ENCODE data around the gene DPYSL5.
"Not testable (repeated sequence)": the region's sequence is repeated elsewhere in the genome, so short reads cannot be mapped to it uniquely, and the experiment has no call there.

DPYSL5 gene, protein sequence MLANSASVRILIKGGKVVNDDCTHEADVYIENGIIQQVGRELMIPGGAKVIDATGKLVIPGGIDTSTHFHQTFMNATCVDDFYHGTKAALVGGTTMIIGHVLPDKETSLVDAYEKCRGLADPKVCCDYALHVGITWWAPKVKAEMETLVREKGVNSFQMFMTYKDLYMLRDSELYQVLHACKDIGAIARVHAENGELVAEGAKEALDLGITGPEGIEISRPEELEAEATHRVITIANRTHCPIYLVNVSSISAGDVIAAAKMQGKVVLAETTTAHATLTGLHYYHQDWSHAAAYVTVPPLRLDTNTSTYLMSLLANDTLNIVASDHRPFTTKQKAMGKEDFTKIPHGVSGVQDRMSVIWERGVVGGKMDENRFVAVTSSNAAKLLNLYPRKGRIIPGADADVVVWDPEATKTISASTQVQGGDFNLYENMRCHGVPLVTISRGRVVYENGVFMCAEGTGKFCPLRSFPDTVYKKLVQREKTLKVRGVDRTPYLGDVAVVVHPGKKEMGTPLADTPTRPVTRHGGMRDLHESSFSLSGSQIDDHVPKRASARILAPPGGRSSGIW

GRCh38 chr2:26847655-26848335 lies at the start of gene DPYSL5:
Gene DPYSL5, plus strand, starts transcription at chr2:26848132. Its CDS starts 50,368 bp downstream, at chr2:26898500.
- peak; percentile 74 for DNase-seq

GRCh38 chr2:26801328-26801727 lies 46.6 kb upstream of the DPYSL5 start:
- no peak for DNase-seq

DNA sequence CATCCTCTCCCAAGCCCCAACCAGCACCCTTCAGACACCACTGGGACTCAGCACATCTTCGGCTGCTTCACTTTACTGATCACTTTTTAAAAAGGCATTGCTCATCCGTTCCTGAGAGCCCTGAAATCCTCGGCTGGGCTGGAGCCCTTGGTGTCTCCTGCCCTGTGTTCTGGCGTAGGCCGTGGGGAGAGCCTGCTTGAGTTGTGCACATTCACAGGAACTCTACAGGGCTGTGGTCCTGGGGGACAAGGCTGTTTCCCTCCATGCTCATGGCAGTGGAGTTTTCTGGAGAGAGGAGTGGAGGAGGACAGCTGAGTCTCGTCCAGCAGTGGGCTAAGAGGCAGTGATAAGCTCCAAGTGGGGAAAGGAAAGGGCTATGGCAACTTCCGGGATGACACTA lies 46.1 kb upstream of the DPYSL5 start:
- no peak for DNase-seq

GRCh38 chr2:26805241-26805676 lies 42.7 kb upstream of the DPYSL5 start:
- DNase-seq = no peak

GRCh38 chr2:26807788-26808460 lies 40.0 kb upstream of the DPYSL5 start:
- no peak for DNase-seq

GRCh38 chr2:26809211-26809610 lies 38.7 kb upstream of the DPYSL5 start:
- no peak for DNase-seq

- DNase-seq = no peak
Measured at GRCh38 chr2:26809876-26810577, 37.9 kb upstream of the DPYSL5 start.

GRCh38 chr2:26811261-26811660 lies 36.7 kb upstream of the DPYSL5 start:
- no peak for DNase-seq

- no peak for DNase-seq
Measured at GRCh38 chr2:26811791-26812694, 35.9 kb upstream of the DPYSL5 start.

- no peak for DNase-seq
Measured at GRCh38 chr2:26812731-26813130, 35.2 kb upstream of the DPYSL5 start.

DNA sequence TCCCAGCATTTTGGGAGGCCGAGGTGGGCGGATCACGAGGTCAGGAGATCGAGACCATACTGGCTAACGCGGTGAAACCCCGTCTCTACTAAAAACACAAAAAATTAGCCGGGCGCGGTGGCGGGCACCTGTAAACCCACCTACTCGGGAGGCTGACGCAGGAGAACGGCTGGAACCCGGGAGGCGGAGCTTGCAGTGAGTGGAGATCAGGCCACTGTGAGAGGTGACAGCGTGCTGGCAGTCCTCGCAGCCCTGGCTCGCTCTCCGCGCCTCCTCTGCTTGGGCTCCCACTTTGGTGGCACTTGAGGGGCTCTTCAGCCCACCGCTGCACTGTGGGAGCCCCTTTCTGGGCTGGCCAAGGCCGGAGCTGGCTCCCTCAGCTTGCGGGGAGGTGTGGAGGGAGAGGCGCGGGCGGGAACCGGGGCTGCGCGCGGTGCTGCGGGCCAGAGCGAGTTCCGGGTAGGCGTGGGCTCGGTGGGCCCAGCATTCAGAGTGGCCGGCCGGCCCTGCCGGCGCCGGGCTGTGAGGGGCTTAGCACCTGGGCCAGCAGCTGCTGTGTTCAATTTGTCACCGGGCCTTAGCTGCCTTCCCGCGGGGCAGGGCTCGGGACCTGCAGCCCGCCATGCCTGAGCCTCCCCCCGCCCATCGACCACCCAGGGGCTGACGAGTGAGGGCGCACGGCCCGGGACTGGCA lies 33.7 kb upstream of the DPYSL5 start:
- not testable (repeated sequence) for DNase-seq

- no peak for DNase-seq
Measured at GRCh38 chr2:26816893-26817292, 31.0 kb upstream of the DPYSL5 start.

DNA sequence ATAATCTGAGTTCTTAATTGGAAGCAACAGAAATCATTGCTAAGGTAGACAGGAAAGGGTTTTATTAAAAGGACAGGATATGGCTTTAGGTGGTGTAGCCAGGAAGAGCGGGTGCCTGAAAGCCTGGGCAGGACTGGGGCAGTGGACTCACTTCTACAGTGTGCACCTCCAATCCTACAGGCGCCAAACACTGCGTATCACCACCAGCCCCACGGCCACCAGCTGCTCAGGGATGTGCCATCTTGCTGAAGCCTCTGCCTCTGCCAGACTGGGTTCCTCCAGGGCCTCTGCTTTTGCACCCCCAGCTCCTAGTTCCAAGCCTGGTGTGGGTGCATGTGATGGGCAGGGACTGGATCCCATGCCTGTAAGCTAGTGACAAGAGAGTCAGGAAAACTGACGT lies 29.7 kb upstream of the DPYSL5 start:
- no peak for DNase-seq

DNA sequence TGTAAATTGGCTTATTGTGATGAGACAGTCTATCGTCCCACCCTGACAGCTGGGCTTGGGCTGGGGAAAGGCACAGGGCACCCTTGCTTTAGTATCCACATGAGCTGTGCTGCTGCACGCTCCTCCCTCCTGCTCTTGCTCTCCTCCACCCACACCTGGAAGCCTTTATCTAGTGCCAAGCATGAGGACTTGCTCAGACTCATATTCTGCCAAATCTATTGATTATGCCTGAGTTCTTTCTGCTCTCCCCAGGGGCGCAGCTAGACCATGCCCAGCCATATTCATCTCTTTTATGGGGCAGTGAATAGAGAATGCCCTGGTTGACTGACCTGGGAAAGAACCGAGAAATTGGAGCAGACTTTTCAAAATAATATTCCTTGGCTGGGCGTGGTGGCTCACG lies 29.0 kb upstream of the DPYSL5 start:
- DNase-seq = no peak

- no peak for DNase-seq
Measured at GRCh38 chr2:26820932-26821331, 27.0 kb upstream of the DPYSL5 start.

- DNase-seq = no peak
Measured at GRCh38 chr2:26822877-26823276, 25.1 kb upstream of the DPYSL5 start.

GRCh38 chr2:26838121-26838906 lies 9.6 kb upstream of the DPYSL5 start:
- no peak for DNase-seq

- DNase-seq = peak; percentile 28
Measured at GRCh38 chr2:26840937-26841610, 6.9 kb upstream of the DPYSL5 start.

- DNase-seq = no peak
Measured at GRCh38 chr2:26843041-26843440, 4.9 kb upstream of the DPYSL5 start.

DNA sequence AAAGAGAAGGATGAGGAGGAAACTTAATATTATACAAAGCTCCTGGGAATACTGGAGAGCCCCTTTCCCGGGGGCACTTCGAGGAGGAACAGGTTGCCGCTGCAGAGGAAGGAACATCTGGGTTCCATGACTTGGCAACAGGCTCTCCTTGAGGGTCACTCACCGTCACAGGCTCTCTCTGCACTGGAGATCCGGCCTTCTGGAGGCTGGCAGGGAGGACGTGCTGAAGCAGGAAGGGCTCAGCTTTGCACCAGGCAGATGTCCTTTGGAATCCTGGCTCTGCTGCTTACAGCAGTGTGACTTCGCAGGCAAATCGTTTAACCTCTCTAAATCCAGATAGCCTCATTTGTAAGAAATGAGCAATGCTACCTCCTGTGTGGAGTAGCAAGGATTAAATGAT lies 2.9 kb upstream of the DPYSL5 start:
- DNase-seq = no peak

All from DMS153 (cell line).